GM19324 (cell line): ENCODE measurements around the gene KDM4F.
"Not testable (repeated sequence)": the region's sequence is repeated elsewhere in the genome, so short reads cannot be mapped to it uniquely, and the experiment has no call there.

Source experiments
- ATAC-seq: cut with Tn5 transposase; IDR thresholded peaks from one replicate; pipeline ENCODE4 v1.9.1; 2021; ENCODE audit warnings: mild to moderate bottlenecking, moderate library complexity; ENCODE audit not compliant: unreplicated experiment, low FRiP score

KDM4F gene

DNA sequence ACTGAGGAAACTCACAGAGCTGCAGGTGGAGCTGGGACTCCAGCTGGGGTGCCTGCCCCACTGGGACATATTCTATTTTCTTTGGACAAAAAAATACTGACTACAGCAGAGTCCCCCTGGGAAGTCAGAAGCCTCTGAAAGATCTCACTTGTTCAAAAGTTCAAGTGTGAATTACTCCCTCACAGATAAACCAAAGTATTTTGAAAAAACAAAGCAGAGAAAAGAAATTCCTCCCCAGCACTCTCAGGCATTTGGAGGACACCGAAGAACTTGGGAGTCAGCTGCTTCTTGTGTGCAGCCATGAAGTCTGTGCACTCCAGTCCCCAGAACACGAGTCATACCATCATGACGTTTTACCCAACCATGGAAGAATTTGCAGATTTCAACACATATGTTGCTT lies at the start of gene KDM4F:
TSS of gene KDM4F (plus strand) at position 301 of the 400 bp plus-strand sequence.
- not testable (repeated sequence) for ATAC-seq

DNA sequence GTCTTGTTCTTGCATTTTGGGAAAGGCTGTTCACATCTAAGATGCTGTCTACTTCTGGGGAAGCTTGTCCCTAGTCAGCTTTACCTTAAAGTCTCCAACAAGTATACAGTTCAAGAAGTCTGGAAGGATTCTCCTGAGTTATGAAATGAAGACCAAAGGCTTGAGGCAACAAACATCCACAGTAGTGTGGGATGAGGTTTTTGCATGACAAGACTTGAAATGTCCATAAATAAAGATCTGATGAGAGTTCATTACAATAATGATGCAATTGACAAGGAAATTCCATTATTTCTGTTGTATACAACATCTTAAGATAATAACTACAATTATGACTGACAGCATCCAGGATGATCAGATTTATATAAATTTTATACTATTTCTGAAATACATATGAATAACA lies 45.5 kb upstream of the KDM4F start:
- no peak for ATAC-seq

DNA sequence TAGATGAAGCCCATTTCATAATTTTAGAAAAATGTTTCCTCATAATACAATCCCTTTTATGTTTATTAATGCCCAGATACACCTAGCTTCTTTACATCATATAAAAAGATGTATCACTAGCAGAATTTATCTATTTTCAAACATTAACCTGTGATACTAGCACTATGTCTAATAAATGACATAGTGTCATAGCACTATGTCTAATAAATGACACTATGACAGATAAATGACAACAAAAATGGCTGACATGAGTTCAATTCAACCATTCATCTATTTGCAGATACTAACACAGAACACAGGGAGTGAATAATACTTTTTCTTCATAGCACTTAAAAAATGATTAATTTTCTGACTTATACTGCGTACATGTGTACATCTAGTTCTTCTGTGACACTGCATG lies 43.6 kb upstream of the KDM4F start:
- ATAC-seq = no peak

DNA sequence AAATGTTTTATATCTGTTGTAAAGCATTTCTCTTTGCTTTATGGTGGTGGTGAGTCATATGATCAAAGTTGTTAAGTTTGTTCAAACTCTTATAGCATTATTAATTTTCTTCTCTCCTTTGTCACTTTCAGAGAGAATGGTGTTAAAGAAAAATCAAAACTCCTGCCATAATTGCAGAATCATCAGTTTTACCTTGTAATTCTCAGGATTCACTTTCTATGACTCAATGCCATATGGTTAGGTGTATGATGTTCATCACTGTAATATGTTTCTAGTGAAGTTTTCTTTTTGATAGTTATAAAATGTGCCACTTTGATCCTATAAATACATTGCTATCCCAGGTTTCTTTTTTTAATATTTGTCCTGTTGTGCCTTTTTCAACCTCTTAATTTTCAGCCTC lies 37.8 kb upstream of the KDM4F start:
- no peak for ATAC-seq

DNA sequence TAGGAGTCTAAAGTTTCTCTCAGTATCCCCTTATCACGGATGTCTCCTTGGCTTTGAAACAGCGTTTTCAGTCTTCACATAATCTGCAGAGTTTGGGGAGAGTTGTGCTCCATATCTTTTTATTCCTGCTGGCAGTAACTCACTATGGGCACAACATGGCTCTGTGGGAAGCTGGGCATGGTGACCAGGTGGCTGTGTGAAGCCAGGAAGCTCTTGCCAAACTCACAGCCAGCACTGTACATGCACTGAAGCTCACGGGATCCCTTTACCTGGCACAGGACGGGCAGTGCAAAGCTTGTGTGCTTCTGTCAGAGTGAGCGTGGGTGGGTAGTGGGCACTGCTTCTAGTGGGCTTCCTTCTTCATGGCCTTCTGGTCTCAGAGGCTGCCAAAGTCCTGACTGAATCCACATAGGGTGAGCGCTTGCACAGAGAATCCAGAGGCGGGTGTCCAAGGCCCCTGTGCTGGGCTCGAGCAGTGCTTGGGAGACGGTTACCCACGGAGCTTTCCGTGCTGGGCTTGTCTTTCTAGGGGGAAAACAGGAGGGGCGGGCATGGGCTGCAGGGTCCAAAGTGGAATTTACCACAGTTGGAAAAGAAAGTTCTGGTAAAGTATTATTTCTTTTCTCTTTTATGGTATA lies 34.9 kb upstream of the KDM4F start:
- ATAC-seq = no peak

DNA sequence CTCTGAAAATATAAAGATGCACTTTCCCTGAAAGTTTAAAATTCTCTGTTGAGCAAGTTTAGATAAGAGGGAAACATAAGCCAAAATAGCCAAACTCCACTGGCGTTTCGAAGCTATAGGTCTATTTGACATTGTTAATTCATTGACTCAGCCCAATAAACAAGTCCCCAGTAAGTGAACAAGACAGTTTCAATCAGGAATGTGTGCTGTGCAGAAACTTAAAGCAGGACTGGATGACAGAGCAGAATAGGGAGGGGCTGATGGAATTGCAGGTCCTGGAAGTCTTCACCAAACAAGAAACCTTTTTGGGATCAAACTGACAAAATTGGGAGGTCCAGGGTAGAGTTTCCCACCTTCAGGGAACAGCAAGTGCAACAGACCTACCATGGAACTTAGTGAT lies 33.1 kb upstream of the KDM4F start:
- ATAC-seq = no peak

DNA sequence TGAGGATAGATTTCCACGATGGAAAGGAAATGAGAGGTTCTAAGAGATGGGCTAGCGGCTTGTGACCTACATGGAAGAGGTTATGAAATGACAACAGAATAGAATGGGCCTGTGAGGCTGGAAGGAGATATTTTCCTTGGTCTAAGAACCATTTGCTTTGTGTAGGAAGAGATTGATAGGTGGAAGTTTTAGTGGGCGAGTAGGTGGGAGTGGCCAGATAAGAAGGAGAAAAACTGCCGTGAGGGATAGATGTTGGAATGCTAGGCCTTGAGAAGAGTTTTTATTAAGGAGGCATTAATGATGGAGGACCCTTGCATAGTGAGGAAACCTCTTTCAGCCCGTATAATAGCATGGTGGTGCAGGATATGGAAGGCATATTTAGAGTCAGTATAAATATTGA lies 27.8 kb upstream of the KDM4F start:
- ATAC-seq = not testable (repeated sequence)

DNA sequence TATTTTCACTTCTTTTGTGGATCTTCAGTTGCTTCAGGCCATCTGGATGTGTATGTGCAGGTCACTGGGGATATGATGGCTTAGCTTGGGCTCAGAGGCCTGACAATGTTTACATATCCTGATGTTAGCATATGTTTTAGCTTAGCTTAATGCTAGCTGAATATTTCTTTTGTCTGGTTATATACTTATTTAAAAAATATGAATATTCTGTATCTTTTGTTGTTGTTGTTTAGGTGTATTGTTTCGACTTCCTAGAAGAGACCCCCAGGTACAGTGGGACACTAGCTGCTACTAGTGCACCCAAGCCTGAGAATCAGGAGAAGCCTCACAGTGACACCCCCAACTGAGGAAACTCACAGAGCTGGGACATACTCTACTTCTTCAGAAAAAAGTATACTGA lies 24.3 kb upstream of the KDM4F start, which contains the start of gene KDM4E:
TSS of gene KDM4E (plus strand) at position 301 of the 400 bp plus-strand sequence. CDS start 300 bp downstream, outside the sequence.
- no peak for ATAC-seq

DNA sequence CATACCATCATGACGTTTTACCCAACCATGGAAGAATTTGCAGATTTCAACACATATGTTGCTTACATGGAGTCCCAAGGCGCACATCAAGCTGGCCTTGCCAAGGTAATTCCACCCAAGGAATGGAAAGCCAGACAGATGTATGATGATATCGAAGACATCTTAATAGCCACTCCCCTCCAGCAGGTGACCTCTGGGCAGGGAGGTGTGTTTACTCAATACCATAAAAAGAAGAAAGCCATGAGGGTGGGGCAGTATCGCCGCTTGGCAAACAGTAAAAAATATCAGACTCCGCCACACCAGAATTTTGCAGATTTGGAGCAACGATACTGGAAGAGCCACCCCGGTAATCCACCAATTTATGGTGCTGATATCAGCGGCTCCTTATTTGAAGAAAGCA lies 23.6 kb upstream of the KDM4F start:
- ATAC-seq = not testable (repeated sequence)

DNA sequence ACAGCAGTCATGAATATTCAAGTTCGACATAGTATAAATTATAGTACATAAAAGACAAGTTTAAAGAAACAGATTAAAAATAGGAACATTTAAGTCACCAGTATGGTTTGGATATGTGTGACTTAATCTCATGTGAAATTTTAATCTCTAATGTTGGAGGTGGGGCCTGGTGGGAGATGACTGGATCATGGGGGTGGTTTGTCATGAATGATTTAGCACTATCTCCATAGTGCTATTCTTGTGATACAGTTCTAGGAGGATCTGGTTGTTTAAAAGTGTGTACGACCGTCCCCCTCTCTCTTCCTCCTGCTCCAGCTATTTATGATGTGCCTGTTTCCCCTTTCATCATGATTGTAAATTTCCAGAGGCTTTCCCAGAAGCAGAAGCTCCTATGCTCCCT lies 20.9 kb upstream of the KDM4F start:
- ATAC-seq = no peak

DNA sequence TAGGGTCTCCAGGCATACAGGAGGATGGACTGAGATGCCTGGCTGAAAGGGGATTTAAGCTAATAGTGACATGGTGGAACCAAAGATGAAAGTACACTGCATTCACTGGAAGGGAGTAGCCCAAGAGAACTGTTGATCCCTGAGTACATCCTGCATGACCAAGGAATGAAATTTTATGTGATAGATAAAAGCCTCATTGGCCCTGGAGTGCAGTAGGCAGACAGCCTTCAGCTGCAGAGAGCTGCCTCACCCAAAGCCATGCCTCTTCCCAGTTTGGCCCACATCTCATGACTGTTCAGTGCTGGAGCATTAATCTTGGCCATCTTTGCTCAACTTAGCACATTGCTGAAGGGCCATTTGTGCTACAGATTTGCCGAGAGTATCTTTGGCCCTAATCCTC lies 16.2 kb upstream of the KDM4F start:
- no peak for ATAC-seq

DNA sequence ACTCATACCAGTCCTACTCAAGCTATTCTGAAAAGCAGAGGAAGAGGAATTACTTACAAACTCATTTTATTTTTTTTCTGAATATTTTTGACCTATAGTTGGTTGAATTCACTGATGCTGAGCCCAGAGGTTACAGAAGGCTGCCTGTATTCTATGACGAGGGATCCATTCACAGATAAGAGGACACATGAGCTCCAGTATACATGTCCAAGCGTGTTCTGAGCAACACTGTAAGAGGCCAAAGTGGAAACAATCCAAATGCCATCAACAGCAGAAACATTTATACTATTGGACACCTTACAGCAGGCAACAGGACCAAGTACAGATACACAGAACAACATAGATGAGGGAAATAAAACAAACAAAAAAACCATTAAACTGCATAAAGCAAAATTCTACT lies 13.9 kb upstream of the KDM4F start:
- ATAC-seq = no peak

DNA sequence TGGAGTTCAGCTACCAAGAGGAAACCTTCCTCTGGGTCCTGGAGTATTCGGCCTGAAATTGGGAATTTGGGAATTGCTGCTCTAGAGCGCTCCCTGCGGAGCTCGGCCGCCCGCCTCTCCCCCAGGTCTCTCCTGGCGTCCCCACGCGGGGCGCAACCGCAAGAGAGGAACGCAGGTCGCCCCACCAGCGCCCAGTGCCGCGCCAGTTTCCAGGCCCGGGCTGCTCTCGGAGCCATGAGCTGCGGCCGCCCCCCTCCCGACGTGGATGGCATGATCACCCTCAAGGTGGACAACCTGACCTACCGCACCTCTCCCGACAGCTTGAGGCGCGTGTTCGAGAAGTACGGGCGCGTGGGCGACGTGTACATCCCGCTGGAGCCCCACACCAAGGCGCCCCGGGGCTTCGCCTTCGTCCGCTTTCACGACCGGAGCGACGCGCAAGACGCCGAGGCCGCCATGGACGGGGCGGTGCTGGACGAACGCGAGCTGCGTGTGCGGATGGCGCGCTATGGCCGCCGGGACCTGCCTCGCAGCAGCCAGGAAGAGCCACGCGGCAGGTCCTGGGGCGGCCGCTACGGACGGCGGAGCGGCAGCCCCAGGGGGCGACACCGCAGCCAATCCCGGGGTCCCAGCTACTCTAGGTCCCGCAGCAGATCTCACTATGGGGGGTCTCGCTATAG lies 11.7 kb upstream of the KDM4F start:
- not testable (repeated sequence) for ATAC-seq

DNA sequence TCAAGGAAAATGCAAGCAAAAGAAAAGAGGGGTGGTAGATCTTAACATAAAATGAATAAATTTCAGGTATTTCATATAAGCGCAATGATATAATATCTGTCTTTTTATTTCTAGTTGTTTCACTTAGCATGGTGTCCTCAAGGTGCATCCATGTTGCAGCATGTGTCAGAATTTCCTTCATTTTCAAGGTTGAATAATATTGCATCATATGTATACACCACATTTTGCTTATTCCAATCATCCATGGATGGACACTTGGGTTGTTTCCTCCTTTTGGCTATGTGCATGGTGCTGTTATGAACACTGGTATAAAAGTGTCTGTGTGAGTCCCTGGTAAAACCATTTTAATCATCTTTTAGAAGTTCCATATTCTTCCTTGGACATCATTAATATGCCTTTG lies 7.0 kb upstream of the KDM4F start:
- ATAC-seq = no peak

DNA sequence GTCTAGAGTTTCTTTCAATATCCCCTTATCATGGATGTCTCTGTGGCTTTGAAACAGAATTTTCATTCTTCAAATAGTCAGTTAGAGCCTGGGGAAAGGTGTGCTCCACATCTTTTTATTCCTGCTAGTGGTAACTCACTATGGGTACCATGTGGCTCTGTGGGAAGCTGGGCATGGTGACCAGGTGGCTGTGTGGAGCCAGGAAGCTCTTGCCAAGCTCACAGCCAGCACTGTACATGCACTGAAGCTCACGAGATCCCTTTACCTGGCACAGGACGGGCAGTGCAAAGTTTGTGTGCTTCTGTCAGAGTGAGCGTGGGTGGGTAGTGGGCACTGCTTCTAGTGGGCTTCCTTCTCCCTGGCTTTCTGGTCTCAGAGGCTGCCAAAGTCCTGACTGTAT lies 6.3 kb upstream of the KDM4F start:
- no peak for ATAC-seq

DNA sequence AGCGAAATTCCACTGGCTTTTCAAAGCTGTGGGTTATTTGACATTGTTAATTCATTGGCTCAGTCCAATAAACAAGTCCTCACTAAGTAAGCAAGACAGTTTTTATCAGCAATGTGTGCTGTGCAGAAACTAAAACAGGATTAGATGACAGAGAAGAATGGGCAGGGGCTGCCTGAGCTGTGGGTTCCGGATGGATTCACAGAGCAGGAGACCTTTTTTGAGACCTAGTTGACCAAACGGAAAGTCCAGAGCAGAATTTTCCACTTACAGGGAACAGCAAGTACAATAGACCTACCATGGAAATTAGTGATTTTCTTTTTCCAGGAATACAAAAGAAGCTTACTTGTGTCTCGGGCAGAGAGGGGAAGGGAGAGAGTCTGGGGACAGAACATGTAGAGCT lies 5.2 kb upstream of the KDM4F start:
- ATAC-seq = no peak

DNA sequence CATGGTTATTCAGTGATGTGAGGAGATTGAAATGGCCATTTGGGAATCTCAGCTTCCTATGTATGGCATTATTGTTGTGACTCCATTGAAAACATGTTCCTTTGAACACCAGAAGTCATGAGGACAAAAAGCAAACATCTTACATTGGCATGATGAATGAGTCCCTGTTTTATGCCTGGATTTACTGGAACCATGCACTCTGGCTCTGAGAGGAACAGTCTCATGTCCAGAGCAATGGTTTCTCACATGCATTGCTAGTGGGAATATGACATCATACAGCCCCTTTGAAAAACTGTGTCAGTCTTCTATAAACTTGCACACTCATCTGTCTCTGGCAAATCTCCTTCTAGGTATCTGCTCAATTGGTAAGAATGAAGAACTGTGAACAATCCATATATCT lies 3.4 kb upstream of the KDM4F start:
- ATAC-seq = no peak

DNA sequence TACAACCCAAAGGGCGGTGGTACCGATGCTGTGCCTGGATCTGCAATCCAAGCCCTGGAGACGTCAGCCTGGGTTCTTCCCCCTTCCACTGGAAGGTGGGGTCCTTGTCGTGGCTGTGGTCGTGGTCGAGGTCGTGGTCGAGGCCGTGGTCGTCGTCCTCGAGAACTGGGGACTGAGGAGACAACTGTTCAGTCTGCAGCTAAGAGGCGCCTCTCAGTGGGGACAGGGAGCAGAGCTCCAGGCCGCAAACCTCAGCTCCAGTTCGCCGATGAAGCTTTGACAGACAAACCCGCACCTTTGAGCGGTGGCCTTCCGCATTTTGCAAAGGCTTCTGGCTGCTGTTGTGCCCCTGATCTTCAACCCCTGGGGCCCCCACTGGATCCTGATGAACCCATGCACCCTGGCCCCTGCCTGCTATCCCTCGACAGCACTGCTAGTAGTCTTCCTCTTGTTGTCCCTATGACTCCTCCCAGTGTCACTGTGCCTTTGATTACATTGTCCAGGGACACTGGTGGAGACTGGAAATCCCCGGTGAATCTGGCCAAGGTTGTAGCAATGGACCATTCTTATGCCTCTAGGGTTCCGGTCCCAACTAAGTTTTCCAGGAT lies 1.5 kb downstream of the KDM4F start:
- ATAC-seq = no peak

DNA sequence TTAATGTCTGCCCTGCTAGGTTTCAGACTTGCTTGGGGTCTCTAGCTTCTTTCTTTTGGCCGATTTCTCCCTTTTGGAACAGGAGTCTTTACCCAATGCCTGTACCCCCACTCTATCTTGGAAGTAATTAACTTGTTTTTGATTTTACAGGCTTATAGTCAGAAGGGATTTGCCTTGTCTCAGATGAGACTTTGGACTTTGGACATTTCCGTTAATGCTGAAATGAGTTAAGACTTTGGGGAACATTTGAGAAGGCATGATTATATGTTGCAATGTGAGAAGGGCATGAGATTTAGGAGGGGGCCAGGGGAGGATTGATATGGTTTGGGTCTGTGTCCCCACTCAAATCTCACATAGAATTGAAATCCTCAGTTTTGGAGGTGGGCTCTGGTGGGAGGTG lies 5.1 kb downstream of the KDM4F start:
- no peak for ATAC-seq

DNA sequence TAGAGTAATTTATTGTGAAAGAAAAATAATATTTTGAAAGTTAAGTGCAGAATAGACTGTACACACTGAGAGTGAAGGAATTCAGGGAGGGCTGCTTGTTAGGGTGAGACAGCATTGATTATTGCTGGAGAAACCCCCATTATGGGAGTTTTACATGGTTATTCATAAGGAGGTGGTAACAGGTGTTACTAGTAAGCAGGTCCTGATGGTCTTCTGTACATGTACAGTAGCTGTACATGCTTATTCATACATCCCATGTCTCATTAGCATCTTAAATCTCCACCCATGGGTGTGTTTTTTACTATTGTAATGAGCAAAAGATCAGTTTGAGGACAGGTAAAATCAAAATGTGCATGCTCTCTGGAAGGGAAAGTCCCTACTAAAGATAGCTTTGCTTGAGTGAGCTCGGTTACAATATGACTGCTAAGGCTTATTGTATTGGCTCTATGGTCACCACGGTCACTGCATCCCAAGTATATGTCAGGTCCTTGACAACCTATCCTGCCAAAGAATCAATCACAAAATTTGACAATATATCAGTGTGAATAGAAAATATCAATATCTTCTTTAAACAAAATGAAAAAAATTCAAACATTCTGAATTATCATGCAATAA lies 6.2 kb downstream of the KDM4F start:
- ATAC-seq = no peak

DNA sequence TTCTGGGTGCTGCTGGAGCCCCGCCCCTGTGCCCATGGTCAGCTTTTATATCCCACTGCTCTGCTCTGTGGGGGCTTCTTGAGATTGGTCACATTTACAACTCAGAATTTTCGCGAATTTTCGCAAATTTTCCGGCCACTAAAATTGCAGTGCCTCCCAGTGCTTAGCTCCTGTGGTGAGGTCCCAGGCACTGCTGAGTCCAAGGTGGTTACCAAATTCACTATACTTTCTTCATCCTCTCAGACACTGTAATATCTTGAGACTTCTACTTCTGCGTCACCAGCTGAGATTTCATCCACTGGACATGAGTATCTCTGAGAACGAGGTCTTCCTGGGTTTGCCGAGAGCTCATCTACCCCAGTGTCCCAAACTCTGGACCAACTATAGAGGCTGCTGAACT lies 8.7 kb downstream of the KDM4F start:
- ATAC-seq = no peak

DNA sequence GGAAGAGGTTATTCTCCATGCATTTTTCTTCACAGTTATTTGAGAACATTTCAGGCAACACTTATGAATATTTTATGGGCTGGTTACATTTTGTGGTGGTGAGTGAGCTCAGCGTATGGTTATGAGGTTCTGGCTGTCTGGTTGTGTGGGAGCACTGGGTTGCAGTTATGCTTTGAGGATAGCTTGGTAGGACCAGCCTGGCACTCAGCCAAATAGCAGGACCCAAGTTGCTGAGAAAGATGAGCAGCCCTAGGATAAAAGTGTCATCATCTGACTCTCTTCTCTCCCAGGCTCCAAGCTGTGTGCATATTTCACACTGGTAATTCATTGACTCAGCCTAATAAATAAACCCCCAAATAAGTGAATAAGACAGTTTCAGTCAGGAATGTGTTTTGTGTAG lies 9.4 kb downstream of the KDM4F start:
- ATAC-seq = no peak
